H1 (cell line): ENCODE data around the gene ZSCAN12.

Experiments used
- CEBPB ChIP-seq: IDR thresholded peaks from 2 replicates; pipeline ENCODE4 v1.6.1; 2012; ENCODE audit warnings: low read depth, low read length
- CREB1 ChIP-seq: IDR thresholded peaks from 2 replicates; pipeline ENCODE4 v1.6.1; 2012; ENCODE audit warnings: inconsistent platforms
- JUND ChIP-seq: IDR thresholded peaks from 2 replicates; pipeline ENCODE4 v1.6.1; 2011; ENCODE audit warnings: mild to moderate bottlenecking, improper control_type of control experiment, low read length
- POLR2A ChIP-seq, 2 experiments: IDR thresholded peaks; 1 replicate in 1 of 2; 2 replicates in 1 of 2; pipeline ENCODE4 v1.6.1; 2011; ENCODE audit warnings: low read depth in 2 of 2, low read length in 2 of 2, mild to moderate bottlenecking in 2 of 2; ENCODE audit errors: control extremely low read depth in 1 of 2
- SUZ12 ChIP-seq: fragments of 200-600 bp; sonication (generic); IDR thresholded peaks from 2 replicates; pipeline ENCODE4 v1.6.1; 2012; ENCODE audit warnings: mild to moderate bottlenecking, inconsistent platforms, low read length, moderate library complexity, mixed read lengths
- TEAD4 ChIP-seq: IDR thresholded peaks from 2 replicates; pipeline ENCODE4 v1.6.1; 2012; ENCODE audit warnings: low read depth, low read length, inconsistent platforms, mixed read lengths
- YY1 ChIP-seq: IDR thresholded peaks from 2 replicates; pipeline ENCODE4 v1.6.1; 2011; ENCODE audit warnings: low read depth, mild to moderate bottlenecking, low read length
- TF ChIP-seq, protein P1 (sequence below), 3 experiments: IDR thresholded peaks; 1 replicate in 2 of 3; 2 replicates in 1 of 3; pipeline versions ENCODE4 v1.5.1 to v1.6.1; 2011; ENCODE audit warnings: low read length in 3 of 3, mild to moderate bottlenecking in 3 of 3, inconsistent platforms in 2 of 3, low read depth in 1 of 3, moderate library complexity in 1 of 3; ENCODE audit not compliant: insufficient read depth in 1 of 3; ENCODE audit errors: control extremely low read depth in 1 of 3

- TF ChIP-seq CREB1 (no peak), JUND (no peak), SUZ12 (no peak), CEBPB (no peak), POLR2A (IDR thresholded peaks at IDR 0.05; ENCODE audit: control extremely low read depth in 1 of 2, low read depth in 2 of 2, low read length in 2 of 2) (no peak), TEAD4 (no peak), YY1 (no peak)
- TF ChIP-seq, protein P1, sequence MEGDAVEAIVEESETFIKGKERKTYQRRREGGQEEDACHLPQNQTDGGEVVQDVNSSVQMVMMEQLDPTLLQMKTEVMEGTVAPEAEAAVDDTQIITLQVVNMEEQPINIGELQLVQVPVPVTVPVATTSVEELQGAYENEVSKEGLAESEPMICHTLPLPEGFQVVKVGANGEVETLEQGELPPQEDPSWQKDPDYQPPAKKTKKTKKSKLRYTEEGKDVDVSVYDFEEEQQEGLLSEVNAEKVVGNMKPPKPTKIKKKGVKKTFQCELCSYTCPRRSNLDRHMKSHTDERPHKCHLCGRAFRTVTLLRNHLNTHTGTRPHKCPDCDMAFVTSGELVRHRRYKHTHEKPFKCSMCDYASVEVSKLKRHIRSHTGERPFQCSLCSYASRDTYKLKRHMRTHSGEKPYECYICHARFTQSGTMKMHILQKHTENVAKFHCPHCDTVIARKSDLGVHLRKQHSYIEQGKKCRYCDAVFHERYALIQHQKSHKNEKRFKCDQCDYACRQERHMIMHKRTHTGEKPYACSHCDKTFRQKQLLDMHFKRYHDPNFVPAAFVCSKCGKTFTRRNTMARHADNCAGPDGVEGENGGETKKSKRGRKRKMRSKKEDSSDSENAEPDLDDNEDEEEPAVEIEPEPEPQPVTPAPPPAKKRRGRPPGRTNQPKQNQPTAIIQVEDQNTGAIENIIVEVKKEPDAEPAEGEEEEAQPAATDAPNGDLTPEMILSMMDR (IDR thresholded peaks at IDR 0.05; ENCODE audit: control extremely low read depth in 1 of 3, insufficient read depth in 1 of 3, low read depth in 1 of 3, low read length in 3 of 3) = no peak
Observed at GRCh38 chr6:28425944-28426541, 26.5 kb upstream of the ZSCAN12 start.
